Choroid plexus epithelial cell (primary cell): ENCODE data around the gene FAIM2.

Experiments
- DNase-seq: peaks from one replicate; pipeline ENCODE4 v3.0.0-alpha.2; 2010; ENCODE audit warnings: low read depth
- H3K4me3 ChIP-seq: 2 replicates; pipeline ENCODE4 v1.5.1; 2011; ENCODE audit warnings: low read depth, mild to moderate bottlenecking, control low read depth, low read length, moderate library complexity
- TF ChIP-seq, protein P1 (sequence below): conservative IDR thresholded peaks from 2 replicates; pipeline ENCODE4 v1.5.1; 2011; ENCODE audit warnings: low read depth, mild to moderate bottlenecking, control low read depth, inconsistent platforms, low read length, moderate library complexity

Gene FAIM2

DNA sequence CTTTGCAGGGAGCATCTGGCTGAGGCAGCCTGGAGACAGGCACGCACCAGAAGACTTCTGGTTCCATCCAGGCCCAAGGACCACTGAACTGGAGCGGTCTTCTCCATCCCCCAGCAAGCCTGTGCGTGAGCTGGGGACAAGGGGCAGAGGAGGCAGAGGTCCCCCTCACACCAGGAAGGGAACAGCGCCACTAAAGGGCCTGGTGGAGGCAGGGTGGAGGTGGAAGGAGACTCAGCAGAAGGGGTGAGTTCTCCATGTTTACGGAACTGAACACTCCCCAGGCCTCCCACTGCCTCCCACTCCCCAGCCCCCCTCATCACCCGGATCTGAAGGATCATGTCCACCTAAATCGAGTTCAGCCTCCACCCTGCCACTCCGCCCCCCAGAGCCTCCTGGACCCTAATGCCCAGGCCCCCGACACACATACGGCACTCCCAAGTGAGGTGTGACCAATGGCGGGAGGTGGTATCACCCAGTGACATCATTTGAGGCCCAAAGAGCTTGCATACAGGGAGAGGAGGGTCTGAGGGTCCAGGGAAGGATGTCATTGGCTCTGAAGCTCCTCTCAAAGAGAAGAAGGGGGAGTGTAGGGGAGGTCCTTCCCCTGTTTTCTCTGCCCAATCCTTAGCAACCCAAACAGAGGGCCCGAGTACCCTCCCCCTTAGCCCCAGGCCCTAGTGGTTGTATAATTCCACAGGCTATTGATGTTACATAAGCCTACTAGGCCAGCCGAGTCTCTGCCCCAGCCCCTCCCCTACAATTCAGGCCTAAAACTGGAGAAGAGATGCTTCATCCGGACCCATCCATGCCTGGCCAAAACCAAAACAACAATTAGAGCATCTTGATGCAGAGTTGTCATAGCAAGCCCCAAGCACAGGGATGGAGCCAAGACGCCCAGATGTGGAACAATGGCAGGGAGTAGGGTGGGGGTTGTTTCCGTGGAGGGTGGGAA is 1.0 kb downstream of the FAIM2 start:
- TF ChIP-seq, protein P1, sequence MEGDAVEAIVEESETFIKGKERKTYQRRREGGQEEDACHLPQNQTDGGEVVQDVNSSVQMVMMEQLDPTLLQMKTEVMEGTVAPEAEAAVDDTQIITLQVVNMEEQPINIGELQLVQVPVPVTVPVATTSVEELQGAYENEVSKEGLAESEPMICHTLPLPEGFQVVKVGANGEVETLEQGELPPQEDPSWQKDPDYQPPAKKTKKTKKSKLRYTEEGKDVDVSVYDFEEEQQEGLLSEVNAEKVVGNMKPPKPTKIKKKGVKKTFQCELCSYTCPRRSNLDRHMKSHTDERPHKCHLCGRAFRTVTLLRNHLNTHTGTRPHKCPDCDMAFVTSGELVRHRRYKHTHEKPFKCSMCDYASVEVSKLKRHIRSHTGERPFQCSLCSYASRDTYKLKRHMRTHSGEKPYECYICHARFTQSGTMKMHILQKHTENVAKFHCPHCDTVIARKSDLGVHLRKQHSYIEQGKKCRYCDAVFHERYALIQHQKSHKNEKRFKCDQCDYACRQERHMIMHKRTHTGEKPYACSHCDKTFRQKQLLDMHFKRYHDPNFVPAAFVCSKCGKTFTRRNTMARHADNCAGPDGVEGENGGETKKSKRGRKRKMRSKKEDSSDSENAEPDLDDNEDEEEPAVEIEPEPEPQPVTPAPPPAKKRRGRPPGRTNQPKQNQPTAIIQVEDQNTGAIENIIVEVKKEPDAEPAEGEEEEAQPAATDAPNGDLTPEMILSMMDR: no peak
- H3K4me3 ChIP-seq: no peak overlapping the region
- DNase-seq: no peak

GRCh38 chr12:49901986-49902385 is 1.7 kb downstream of the FAIM2 start:
- TF ChIP-seq, protein P1: no peak
- no peak for DNase-seq
- H3K4me3 ChIP-seq: no peak overlapping the region

DNA sequence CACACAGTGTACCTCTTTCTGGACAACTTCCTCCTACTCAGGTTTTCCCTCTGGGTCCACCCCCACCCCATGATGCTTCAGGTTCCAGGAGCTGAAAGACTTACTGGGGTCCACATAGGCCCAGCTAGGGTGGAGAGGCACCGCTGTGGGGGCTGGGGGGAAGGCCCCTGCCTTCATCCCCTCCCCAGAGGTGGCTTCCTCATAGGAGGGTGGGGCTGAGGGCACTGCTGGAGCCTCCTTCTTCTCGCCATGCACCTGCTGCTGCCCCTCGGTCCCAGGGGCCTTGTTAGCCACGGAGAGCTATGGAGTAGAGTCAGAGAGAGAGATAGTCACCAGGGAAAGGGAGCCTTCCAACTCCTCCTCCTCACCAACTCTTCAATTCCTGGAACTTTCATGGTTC is 2.7 kb downstream of the FAIM2 start:
- TF ChIP-seq, protein P1: no peak
- no peak for DNase-seq
- H3K4me3 ChIP-seq: no peak overlapping the region

DNA sequence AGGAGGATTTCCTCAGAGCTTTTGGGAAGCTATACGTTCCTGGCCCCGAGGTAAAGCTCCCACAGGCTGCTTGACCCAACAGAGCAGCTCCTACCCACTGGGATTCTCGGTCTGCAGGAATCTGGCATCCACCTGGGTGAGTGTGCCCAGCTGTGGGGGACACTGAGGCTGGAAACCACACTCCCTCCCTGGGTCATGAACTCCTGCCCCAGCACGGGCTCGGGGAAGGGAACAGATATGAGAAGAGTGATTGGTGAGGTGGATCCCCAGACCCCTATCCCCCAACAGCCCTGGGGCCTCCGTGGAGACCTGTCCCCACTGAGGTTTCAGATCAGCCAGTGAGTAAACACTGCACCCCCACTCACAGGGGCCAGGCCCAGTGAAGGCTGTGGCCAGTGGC is 3.3 kb downstream of the FAIM2 start:
- TF ChIP-seq, protein P1: no peak
- DNase-seq: no peak
- H3K4me3 ChIP-seq: no peak overlapping the region

- H3K4me3 ChIP-seq: no peak overlapping the region
- TF ChIP-seq, protein P1: no peak
These were observed 3.8 kb downstream of the FAIM2 start for GRCh38 chr12:49899921-49900320.

GRCh38 chr12:49899286-49899843 is 4.3 kb downstream of the FAIM2 start:
- DNase-seq: no peak
- H3K4me3 ChIP-seq: no peak overlapping the region
- TF ChIP-seq, protein P1: no peak

More at GRCh38 chr12:49899921-49900320, 3.8 kb downstream of the FAIM2 start:
- DNase-seq: no peak

DNA sequence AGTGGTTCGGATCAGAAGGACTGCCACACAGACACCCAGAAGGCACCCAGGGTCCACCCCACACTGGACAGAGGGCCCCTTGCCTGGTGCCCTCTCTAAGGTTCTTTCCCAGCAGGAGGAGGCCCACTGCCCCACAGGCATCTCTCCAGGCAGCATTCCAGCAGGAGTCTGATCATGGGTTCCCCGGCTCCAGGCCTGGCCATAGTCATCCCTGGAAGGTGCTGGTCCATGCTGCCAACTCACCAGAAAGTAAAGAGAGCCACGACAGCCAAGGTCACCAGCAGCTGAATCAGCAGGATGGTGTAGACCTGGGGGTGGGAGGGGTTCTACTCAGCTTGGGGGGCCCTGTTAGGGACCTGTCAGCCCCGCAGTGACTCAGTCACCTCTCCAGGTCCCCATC is 6.4 kb downstream of the FAIM2 start:
- TF ChIP-seq, protein P1: no peak
- DNase-seq: no peak
- no peak overlapping the region for H3K4me3 ChIP-seq
